Stimulated activated CD8-positive, alpha-beta memory T cell treated with anti-CD3 and anti-CD28 coated beads, Interleukin-2, amount 100 ng/mL, for 1 hour (primary cell): ENCODE results near the gene NFATC2.

Source experiments
- DNase-seq, 2 donors: peaks; one replicate each; pipeline ENCODE4 v3.0.0-alpha.2; 2020; ENCODE audit warnings: low read depth in 2 of 2

NFATC2 gene

DNA sequence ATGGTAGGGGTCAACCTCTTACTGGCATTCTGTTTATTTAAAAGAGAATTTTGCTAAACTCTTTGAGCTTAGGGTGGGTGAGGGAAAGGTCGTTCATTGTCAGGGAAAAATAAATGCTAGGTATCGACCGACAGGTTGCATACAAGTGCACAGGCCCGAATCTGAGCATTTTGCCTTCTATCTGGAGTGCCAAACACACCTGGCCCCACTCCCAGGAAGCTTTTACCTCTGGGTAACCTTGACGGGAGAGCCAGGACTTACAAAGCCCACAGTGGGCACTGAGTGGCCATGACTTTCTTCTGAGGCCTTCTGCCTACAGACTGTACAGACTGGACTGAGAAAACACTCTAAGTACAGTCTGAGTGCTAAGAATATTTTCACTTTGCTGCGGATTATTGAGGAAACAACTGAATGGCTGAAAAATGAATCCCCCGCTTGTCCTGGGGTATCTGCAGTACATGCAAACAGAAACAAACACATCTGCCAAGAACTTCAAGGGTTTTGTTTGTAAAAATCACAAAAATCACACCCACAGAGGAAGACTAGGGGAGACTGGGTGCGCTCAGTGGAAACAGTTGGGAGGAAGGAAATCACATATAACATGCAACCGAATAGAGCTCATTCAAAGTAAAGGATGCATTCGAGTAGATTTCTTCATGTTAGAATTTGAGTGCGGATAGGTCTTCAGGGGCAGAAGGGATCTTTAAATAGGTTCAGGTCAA is 152.8 kb downstream of the NFATC2 start:
- DNase-seq: no peak

DNA sequence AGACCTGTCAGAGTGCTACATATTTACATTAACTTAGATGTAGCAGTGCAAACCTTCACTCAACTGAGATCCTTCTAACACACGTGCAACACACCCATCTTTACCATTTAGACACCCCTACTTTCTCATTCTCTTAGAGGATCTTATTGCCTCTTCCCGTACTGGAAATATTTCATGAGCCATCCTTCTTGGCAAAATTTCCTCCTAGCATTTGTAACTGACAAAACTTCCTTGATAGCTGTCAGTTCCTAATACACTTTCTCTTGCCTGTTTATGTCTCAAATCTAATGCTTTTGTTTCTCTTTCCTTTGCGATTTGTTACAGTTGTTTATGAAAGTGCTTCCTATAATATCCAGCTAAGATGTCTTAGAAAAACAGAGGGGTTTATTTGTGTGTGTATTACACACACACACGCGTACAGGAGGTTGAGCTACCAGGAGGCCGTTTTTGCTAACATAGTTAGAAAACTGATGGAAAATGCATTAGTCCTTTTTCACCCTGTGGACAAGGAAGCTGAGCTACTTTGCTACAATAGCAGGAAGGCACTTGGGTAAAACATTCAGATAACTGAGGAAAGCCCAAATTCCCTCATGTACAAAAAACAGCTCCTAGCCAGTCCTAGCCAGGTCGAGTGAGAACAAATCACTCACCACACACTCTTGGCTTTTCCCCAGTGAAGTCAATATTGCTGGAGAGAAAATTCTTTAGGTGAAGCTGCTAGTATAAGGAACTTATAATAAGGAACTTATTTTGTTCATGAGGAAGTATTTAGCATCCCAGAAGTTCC is 153.6 kb downstream of the NFATC2 start:
- DNase-seq: no peak

DNA sequence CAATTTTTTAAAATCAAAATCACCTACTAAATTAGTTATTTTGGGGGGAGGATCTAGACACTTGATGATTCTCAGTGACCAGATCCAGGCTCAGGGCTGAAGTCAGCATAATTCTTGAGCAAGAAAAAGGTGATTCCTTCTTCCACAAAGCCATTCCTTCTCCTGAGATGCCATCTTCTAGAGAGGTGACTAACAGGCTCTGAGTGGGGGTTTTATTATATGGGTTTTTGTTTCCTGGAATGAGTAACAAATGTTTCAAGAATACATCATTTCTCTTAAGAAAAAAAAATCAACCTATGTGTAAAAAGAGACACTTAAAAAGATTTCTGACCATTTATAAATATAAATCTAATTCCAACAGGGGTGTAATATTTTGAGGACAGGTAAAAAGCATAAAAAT is 154.3 kb downstream of the NFATC2 start:
- no peak for DNase-seq

DNA sequence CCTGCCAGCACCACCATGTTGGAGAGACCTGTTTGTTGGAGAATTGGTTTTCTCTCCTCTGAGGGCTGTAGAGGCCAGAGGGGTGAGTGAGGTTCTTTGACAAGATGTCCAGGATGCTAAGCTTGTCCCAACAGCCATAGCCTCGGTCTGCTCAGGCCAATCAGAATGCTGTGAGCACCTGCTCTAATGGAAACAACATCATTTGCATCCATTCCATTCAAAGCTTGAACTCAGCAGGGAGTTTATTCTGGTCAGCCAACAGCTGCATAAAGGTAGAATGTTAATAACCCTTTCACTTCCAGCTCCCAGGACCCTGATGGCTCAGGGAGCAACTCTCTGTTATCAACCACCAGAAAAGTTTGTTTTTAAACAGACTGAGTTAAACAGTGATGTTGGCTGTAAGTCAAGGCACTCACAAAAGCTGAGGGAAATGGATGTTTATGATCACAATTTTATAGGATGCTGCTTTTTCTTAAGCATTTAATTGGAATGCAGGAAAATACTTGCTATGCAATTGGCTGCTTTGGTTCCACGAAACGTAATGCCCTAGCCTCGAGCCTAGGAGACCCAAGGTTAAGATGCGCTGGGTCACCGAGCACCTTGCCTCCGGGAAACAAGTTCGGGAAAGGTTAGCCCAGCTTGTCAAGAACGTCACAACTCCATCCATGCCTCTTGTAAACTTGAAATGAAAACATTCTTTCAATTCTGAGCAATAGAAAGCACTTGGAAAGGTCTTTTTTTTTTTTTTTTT is 155.2 kb downstream of the NFATC2 start:
- no peak for DNase-seq

DNA sequence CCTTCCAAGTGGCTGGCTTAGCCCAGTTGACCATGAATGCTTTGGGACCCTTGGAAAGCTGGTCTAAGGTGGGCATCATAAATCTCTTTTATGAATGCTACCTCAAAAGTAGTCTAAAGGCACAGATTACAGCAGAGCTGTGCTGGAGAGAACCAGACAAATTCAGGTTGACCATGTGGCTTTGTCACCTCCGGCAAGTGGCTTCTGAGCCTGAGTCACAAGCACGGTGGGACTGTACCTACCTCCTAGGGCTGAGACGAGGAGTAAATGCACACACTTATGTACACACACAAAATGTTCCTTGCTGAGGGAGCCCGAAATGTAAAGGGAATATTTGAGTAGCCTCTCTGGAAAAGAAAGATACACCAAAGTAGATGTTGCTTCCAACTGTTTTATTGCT is 155.9 kb downstream of the NFATC2 start:
- DNase-seq: peak in 1 of 2 donors; percentile 21

DNA sequence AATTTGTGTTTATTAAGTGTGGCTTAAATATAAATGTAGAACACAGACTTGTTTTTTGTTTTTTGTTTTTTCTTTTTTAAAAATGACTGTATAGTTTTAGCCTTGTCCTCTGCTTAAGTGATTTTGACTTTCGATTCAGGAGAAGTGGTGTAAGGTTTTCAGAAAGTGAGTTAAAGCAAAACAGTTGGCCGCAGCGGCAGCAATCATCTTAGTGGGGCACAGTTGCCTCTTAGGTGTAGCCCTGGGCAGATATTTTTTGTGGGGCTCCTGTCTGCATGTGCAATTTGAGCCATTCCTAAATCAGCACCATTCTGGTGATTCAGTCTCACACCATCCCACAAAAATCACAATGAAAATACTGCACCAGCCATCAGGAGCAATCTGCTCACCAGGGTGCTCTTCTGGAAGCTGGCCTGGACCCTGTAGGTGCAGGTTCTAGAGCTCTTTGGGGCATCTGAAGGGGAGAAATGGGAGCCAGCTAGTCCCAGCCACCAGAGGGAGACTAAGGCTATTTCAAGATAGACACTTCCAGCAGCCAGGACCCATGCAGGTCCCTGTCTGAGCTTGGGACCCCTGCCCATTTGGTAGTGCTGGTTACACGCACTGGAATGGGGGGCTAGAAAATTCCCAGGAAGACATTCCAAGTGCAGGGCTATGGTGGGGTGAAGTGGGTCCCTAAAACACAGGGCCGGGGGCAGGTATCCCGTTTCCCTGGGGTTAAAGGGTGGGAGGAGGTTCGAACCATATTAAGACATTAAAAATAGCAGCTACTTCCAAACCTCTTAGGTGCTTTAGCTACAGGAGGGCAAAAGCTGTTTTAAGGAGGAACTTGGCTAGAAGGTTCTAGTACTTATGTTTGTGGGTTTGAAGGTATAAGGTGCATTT is 156.6 kb downstream of the NFATC2 start:
- DNase-seq: no peak

DNA sequence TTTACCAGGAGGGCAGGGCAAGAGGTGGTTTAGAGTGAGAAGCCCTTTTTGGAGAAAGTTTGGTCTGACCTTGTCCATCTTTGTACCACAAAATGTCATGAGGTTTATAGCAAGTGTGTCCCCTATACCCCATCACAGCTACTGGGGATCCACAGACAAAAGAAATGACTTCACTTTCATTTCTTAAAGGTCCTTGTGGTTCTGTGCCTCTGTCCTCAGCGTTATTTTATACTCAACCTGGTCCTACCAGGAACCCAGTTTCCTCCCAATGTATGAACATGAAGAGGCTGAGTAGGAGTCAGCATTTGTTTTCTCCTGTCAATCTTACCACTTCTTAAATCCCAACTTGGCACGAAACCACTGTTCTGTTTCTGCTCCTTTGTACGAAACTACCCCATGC is 157.6 kb downstream of the NFATC2 start:
- no peak for DNase-seq

DNA sequence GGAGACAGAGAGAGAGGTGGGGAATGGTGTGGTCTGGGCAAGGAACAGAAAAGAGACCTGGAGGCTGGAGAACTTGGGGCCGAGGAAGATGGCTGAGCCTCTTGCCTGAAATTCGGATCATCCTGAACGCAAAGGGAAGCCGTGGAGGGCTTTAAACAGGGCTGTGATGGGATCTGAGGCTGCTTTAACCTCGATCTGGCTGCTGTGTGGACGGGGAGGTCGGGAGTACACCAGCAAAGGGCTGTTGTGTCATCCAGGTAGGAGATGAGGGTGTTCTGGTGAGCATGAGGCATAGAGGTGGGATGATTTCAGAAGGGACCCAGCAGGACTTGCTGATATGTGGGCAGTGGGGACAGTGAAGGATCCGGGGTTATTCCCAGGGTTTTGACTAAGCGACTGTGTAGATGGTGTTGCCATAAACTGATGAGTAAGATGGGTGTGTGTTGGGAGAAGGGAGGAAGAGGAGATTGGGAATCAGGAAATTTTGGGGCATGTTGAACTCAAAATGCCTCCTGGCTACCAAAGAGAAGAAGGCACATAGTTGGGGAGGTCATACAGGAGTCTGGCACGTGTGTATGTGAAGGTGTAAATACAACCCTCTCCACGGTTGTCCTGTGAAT is 158.5 kb downstream of the NFATC2 start:
- no peak for DNase-seq

DNA sequence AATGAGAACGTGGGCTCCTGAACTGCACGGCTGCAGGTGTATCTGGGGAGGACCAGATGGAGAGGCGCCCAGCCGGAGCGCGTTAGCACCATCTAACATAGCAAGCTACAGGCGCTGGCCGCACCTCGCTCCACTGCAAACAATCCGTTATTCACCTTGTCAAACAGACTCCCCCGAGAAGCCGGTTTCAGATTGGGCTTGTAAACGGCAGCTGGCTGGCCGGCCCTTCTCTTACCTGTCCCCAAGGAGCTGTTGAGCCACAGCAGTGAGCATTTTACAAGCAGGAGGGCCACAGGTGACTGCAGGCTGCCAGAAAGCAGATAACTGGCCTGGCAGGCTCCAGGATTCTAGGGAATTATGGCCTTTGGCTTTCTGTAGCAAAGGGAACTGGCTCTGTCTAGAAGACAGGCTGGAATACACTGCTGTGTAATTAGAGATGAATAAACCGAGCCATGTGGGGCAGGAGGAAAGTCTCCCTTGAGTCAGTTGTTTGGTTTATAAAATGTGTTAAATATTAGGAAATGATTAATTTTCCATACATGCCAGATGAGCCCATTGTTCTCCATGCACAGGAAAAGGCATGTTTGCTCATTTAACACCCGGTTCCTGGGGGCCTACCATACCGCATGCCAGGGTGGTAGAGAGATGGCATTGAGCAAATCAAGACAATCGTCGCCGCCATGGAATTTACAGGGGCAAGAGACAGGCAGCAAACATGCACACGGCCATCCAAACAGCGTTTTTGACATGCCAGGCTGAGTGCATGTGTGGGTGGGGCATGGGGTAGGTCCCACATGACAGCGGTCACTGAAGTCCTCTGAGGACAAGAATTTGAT is 159.3 kb downstream of the NFATC2 start:
- no peak for DNase-seq

DNA sequence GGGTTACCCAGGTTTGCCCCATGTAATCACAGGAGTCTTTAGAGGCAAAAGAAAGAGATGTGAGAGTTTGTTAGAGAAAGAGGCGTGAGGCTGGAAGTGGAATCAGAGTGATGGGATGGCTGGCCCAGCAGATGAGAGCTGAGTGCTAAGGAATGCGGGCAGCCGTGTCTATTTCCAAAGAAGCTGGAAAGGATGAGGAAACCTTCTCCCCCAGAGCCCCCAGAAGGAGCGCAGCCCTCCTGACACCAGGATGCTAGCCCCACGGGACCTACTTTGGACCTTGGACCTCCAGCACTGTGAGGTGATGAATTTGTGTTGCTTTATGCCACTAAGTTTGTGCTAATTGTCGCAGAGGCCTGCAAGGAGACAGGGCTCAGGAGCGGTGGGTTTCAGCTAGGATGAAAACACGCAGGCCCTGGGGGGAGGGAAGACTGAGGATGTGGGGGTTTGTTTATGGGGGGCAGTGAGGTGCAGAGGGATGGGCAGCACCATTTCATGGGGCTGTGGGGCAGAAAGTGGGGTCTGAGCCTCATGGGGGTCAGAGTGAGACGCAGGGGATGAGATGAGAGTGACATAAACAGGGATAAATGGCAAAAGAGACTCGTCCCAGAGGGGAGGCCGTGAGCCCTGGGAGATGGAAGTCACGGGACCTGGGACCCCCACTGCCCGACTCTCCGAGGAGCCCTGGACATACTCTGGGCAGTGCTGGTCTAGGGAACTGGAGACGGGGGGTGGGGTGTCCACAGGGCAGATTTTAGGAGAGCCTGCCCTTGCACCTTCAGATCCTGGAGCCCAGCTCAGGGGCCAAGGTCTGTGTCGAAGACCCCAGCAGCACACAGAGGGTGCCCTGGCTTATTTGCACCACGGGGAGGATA is 160.2 kb downstream of the NFATC2 start:
- DNase-seq: no peak

DNA sequence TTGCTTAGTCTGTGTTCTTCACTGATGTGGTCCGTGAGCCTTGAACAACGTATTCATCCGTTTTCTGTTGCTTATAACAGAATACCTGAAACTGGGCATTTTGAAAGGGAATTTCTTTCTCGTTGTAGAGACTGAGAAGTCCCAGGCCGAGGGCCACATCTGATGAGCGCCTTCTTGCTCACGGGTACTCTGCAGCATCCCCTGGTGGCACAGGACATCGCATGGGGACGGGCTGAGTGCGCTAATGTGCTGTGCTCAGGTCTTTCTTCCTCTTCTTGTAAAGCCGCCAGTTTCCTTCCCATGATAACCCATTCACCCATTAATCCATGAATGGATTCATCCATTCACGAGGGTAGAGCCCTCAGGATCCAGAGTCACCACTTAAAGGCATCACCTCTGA is 161.0 kb downstream of the NFATC2 start:
- DNase-seq: no peak

DNA sequence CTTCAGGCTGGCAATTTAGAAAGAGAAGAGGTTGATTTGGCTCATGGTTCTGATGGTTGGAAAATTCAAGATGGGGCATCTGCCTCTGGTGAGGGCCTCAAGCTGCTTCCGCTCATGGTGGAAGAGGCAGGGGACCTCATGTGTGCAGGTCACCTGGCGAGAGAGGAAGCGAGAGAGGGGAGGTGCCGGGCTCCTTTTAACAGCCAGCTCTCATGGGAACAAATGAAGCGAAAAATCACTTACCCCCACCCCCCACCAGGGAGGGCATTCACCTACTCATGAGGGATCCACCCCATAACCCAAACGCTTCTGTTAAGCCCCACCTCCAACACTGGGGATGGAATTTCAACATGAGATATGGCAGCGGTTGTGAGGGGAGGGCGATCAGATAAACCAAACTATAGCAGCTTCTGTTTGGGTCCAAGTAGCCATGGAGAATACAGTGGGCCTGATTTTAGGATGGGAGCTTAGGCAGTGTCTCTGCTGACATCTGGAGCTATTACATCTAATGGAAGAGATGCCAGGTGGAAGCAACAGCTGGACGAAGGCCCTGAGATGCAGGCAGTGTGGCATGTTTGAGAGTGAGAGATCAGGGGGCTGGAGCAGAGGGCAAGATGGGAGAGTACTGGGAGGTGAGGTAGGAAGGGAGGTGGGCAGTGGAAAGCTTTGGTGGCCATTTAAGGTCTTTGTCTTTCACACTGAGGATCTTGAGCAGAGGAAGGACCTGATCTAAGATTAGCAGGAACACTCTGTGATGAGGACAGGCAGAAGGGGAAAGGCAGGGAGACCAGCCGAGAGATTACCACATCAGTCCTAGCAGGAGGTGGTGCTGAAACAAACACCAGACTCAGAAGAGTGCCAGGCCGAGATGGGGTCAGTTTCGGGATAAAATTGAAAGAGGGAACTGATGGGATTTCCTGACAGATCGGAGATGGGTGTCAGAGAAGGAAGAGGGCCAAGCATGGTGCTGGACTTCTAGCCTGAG is 161.8 kb downstream of the NFATC2 start:
- DNase-seq: no peak

DNA sequence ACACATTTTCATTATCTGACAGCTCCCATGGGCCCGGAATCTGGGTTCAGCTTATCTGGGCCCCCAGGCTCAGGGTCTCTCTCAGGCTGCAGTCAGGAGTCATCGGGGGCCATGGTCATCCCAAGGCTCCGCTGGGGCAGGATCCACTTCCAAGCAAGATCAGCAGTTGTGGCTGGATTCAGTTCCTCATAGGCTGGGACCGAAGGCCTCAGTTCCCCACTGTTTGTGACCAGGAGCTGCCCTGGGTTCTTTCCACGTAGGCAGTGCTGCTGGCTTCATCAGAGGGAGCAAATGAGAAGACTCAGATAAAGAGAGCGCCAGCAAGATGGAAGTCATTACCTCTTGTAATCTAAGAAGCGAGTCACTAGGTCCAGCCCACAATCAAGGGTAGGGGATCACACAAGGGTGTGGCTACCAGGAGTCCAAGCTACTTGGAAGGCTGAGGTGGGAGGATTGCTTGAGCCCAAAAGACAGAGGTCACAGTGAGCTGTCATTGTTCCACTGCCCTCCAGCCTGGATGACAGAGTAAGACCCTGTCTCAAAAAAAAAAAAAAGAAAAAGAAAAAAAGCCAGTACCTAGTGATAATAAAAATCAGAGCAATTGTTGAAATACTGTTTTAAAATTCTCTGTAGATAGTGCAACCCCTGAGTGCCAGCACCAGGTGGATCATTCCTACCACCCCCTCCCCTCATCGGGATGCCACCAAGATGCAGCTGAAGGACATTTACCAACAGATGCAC is 162.7 kb downstream of the NFATC2 start:
- no peak for DNase-seq

DNA sequence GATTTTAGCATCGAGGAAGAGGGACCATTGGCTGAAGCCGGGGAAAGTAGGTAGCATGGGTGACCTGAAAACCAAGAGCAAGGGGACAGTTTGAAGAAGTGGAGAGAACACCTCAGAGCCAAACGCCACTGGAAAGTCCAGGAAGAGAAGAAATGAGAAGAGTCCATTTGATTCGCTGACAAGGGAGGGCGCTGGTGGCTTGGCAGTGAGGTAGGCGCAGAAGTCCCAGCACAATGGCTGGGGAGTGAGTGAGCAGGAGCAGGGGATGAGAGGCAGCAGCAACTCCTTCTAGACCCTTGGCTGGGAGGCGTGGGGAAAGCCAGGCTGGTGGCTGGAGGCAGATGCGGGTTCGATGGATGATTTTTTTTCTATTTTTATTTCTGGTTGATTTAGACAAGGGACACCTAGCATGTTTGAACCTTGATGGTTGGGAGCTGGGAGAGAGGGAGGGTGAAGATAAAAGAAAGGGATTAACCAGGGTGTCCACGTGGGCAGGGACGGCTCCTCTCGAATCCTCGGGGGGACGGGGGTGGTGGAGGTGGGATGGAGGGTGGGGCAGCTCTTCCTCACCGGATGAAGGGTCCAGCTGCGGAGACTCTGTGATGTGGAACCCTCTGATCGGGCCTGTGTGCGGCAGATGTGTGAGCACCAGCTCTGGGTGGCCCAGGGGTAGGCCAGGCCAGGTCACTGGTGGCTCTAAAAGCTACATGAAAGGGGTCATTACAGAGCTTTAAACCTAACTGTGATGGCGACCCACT is 164.2 kb downstream of the NFATC2 start:
- no peak for DNase-seq

DNA sequence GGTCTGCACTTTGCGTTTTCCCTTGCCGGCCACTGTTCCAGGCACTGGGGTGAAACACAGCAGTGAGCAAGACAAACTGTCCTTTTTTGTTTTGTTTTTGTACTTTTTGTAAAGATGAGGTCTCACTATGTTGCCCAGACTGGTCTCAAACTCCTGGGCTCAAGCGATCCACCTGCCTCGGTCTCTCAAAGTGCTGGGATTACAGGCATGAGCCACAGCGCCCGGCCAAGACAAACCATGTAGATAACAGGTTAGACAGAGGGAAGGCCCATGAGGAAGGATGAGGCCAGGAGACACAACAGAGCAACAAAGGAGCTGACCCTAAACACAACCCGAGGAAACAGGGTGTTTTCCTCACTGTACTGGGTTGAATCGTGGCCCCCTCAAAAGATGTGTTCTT is 165.4 kb downstream of the NFATC2 start:
- no peak for DNase-seq

DNA sequence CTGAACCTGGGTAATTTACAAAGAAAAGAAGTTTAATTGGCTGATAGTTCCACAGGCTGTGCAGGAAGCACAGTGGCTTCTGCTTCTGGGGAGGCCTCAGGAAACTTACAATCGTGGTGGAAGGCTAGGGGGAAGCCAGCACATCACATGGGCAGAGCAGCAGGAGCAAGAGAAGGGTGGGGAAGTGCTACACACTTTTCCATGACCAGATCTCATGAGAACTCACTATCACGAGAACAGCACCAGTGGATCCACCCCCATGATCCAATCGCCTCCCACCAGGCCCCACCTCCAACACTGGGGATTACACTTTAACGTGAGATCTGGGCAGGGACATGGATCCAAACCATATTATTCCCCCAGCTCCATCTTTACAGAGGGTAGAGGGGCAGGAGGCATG is 166.4 kb downstream of the NFATC2 start:
- DNase-seq: no peak

DNA sequence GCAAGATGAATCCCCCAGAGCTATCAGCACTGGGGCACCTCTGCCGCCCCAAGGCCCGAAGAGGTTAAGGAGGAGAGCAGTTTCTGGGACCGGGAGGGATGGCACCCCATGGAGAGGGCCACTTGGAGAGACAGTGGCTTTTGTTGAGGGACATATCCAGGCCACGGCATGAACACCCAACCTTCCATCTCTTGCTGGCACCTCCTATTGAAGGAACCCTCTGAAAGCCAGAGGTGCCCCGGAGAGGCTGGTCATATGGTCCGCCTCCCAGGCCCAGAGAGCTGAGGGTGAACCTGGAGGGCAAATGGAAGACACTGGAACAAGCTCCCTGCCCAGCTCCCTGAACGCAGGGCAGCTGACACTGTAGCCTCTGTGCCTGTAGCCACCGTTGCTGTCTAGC is 167.0 kb downstream of the NFATC2 start:
- no peak for DNase-seq
